Muscle of arm (tissue), 12 donors: Measurements from ENCODE around the gene STRN3. TPM values are rescaled to one million over a fixed set of nuclear protein-coding genes. Genes with fewer than 3 reads are reported as not detected.

ENCODE experiments used
- DNase-seq: peaks from one replicate; pipeline ENCODE4 v3.0.0-alpha.2; 2013
- polyA plus RNA-seq, 12 donors: library from polyadenylated mRNA; unstranded; fragments of 120-200 nt; gene quantifications; one replicate each; pipeline ENCODE4 v1.2.1, GENCODE V29; 2013; ENCODE audit not compliant: insufficient read length in 12 of 12

STRN3 gene
- polyA plus RNA-seq, 12 donors, result 42.2 to 142 (median 49.3) TPM

GRCh38 chr14:30874120-30874998 lies 151.8 kb downstream of the STRN3 start, which contains the start of gene COCH:
TSS of gene COCH (plus strand) at chr14:30874559. CDS start at chr14:30874939, 380 bp downstream.
- peak; percentile 26 for DNase-seq

- no peak for DNase-seq
Observed at GRCh38 chr14:30873308-30874119, 152.7 kb downstream of the STRN3 start.

- DNase-seq, result no peak
Observed at GRCh38 chr14:30872602-30873001, 153.6 kb downstream of the STRN3 start.

- DNase-seq, result no peak
Observed at GRCh38 chr14:30869551-30870155, 156.5 kb downstream of the STRN3 start.

GRCh38 chr14:30868736-30869135 lies 157.4 kb downstream of the STRN3 start:
- no peak for DNase-seq

GRCh38 chr14:30864934-30865333 lies 161.2 kb downstream of the STRN3 start:
- DNase-seq, result no peak

- no peak for DNase-seq
Observed at GRCh38 chr14:30861200-30861599, 165.0 kb downstream of the STRN3 start.

- DNase-seq, result no peak
Observed at GRCh38 chr14:30855345-30856037, 170.7 kb downstream of the STRN3 start.

GRCh38 chr14:30854492-30854891 lies 171.7 kb downstream of the STRN3 start:
- DNase-seq, result no peak

GRCh38 chr14:30853946-30854345 lies 172.2 kb downstream of the STRN3 start:
- DNase-seq, result peak; percentile 24

- DNase-seq, result no peak
Observed at GRCh38 chr14:30849983-30850382, 176.2 kb downstream of the STRN3 start.

GRCh38 chr14:30849354-30849753 lies 176.8 kb downstream of the STRN3 start:
- DNase-seq, result no peak

GRCh38 chr14:30848449-30849240 lies 177.5 kb downstream of the STRN3 start:
- DNase-seq, result no peak

Other genes starting within 250 kb of the STRN3 start
- 1 to 10 TPM in 10 of 12 donors, not detected in 2; 4.7 to 8.7 (median 6.4) TPM for gene COCH, start 151.8 kb downstream of the STRN3 start, polyA plus RNA-seq
- gene AP4S1, start 730 bp downstream of the STRN3 start, polyA plus RNA-seq, result 10 to 100 TPM in 10 of 12 donors, 1 to 10 TPM in 1, not detected in 1; 9.4 to 20.8 (median 15.1) TPM
- 100 to 1,000 TPM in 10 of 12 donors, 10 to 100 TPM in 1, not detected in 1; 74.2 to 157 (median 125) TPM for gene HECTD1, start 181.4 kb upstream of the STRN3 start, polyA plus RNA-seq